GM19438 (cell line): ENCODE data around the gene TLE1.
A peak's percentile ranks its signal among the peaks of the same experiment; 100 is the strongest.
"Not testable (repeated sequence)": the region's sequence is repeated elsewhere in the genome, so short reads cannot be mapped to it uniquely, and the experiment has no call there.

Experiments used
- ATAC-seq: cut with Tn5 transposase; IDR thresholded peaks from one replicate; pipeline ENCODE4 v1.9.1; 2021; ENCODE audit warnings: low read depth; ENCODE audit not compliant: unreplicated experiment

TLE1 gene

GRCh38 chr9:81689343-81690175, at the start of gene TLE1:
Gene TLE1, minus strand, starts transcription at chr9:81689547. Its CDS starts 1,307 bp downstream, at chr9:81688240.
- ATAC-seq, result peak; percentile 79

GRCh38 chr9:81737871-81738507, 48.6 kb upstream of the TLE1 start:
- ATAC-seq, result no peak

- not testable (repeated sequence) for ATAC-seq
These were observed 41.2 kb upstream of the TLE1 start for GRCh38 chr9:81730498-81730897.

- peak; percentile 72 for ATAC-seq
These were observed 39.8 kb upstream of the TLE1 start for GRCh38 chr9:81729135-81729534.

- ATAC-seq, result no peak
These were observed 35.0 kb upstream of the TLE1 start for GRCh38 chr9:81724242-81724889.

GRCh38 chr9:81722277-81722676, 32.9 kb upstream of the TLE1 start:
- ATAC-seq, result no peak

- no peak for ATAC-seq
These were observed 31.2 kb upstream of the TLE1 start for GRCh38 chr9:81720450-81721086.

GRCh38 chr9:81719972-81720371, 30.6 kb upstream of the TLE1 start:
- ATAC-seq, result no peak

GRCh38 chr9:81718244-81718643, 28.9 kb upstream of the TLE1 start:
- no peak for ATAC-seq

- no peak for ATAC-seq
These were observed 28.4 kb upstream of the TLE1 start for GRCh38 chr9:81717747-81718077.

- no peak for ATAC-seq
These were observed 27.9 kb upstream of the TLE1 start for GRCh38 chr9:81717061-81717746.

- no peak for ATAC-seq
These were observed 27.1 kb upstream of the TLE1 start for GRCh38 chr9:81716409-81716808.

GRCh38 chr9:81705578-81705977, 16.2 kb upstream of the TLE1 start:
- no peak for ATAC-seq

GRCh38 chr9:81694541-81694940, 5.2 kb upstream of the TLE1 start:
- no peak for ATAC-seq

- ATAC-seq, result no peak
These were observed 4.5 kb upstream of the TLE1 start for GRCh38 chr9:81693671-81694378.

GRCh38 chr9:81690251-81690851, 1.0 kb upstream of the TLE1 start:
- ATAC-seq, result no peak

- not testable (repeated sequence) for ATAC-seq
These were observed 329 bp downstream of the TLE1 start for GRCh38 chr9:81689093-81689342.

- peak; percentile 7 for ATAC-seq
These were observed 870 bp downstream of the TLE1 start for GRCh38 chr9:81688262-81689092.
